ENCODE results near the gene TEX38. TPM values are rescaled to one million over a fixed set of nuclear protein-coding genes. Genes with fewer than 3 reads are reported as not detected.

Gene TEX38
- total and polyA plus RNA-seq, 2 donors (not counting 1 experiment from before 2014, with no cell fraction given): not detected

DNA sequence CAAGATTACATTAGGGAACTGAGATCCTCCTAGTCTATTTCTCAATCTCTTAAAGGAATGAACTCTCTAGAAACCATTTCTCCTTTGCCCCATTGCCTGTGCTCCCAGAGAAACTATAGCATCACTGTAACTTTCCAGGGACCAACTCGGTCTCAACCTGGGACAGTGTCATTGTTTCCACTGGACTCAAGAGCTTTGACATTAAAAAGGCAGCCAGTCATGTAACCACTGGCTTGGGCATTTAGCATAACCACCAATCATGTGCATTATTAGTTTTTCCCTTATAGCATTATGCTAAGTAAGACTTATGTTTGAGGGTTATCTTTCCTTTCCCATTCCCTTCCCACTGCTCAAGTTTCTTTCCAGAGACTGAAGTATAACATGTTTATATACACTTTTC is 18.2 kb downstream of the TEX38 start:
- ChIA-PET POLR2A (no interaction called here), CTCF (no interaction called here)
- H3K9me3 ChIP-seq (ENCODE audit: control extremely low read depth in 1 of 3, control insufficient read depth in 2 of 3, insufficient read depth in 1 of 3, low read length in 2 of 3): no peaks in the 10 kb centered on the region
- H3K27me3 Mint-ChIP-seq: no peaks in the 10 kb centered on the region
- H3K27ac ChIP-seq (ENCODE audit: low read length in 2 of 2): no peak overlapping the region
- peaks cover 19% of the 10 kb centered on the region for H4K20me1 ChIP-seq (ENCODE audit: control insufficient read depth, insufficient read depth, low read length, poor library complexity, severe bottlenecking)
- peaks cover 4 to 87% of the 10 kb centered on the region in 2 experiments for H3K36me3 ChIP-seq (replicated peaks in 1 of 2; ENCODE audit: control extremely low read depth in 1 of 2, control insufficient read depth in 1 of 2, extremely low read depth in 1 of 2, insufficient read depth in 2 of 2, low read length in 1 of 2)
- ATAC-seq (ENCODE audit: low read depth): no peak
- H3K4me3 Mint-ChIP-seq: no peak overlapping the region
- no peak overlapping the region for H2AFZ ChIP-seq (ENCODE audit: insufficient read depth, low read depth, low read length, poor library complexity, severe bottlenecking)
- no peak overlapping the region for H3K9ac ChIP-seq (ENCODE audit: low read length)
- H3K4me1 ChIP-seq (ENCODE audit: control insufficient read depth in 2 of 2, insufficient read depth in 2 of 2, low read length in 2 of 2): no peaks in the 10 kb centered on the region
- no peaks in the 10 kb centered on the region for H3K27me3 ChIP-seq (replicated peaks in 1 of 4; ENCODE audit: control extremely low read depth in 1 of 4, control insufficient read depth in 3 of 4, insufficient read depth in 4 of 4, low read length in 3 of 4)
- no peak overlapping the region for H3K4me2 ChIP-seq (replicated peaks; ENCODE audit: low read depth, low read length, poor library complexity, severe bottlenecking)
- H3K4me1 Mint-ChIP-seq: no peaks in the 10 kb centered on the region
- no peaks in the 10 kb centered on the region for H3K9me3 Mint-ChIP-seq (ENCODE audit: insufficient read depth)
- H3K4me3 ChIP-seq (ENCODE audit: control extremely low read depth in 1 of 5, extremely low read depth in 1 of 5, insufficient read depth in 1 of 5, low read depth in 2 of 5, low read length in 4 of 5): no peak overlapping the region
- no peak overlapping the region for H3K27ac Mint-ChIP-seq
- WGBS (ENCODE audit: insufficient coverage): 75% methylated on average over 1 of the region's 1 CpG
- TF ChIP-seq EZH2 (IDR thresholded peaks at IDR 0.05; ENCODE audit: borderline replicate concordance, insufficient read depth, low read depth, low read length, poor library complexity, severe bottlenecking): no peak
- TF ChIP-seq, protein P1, sequence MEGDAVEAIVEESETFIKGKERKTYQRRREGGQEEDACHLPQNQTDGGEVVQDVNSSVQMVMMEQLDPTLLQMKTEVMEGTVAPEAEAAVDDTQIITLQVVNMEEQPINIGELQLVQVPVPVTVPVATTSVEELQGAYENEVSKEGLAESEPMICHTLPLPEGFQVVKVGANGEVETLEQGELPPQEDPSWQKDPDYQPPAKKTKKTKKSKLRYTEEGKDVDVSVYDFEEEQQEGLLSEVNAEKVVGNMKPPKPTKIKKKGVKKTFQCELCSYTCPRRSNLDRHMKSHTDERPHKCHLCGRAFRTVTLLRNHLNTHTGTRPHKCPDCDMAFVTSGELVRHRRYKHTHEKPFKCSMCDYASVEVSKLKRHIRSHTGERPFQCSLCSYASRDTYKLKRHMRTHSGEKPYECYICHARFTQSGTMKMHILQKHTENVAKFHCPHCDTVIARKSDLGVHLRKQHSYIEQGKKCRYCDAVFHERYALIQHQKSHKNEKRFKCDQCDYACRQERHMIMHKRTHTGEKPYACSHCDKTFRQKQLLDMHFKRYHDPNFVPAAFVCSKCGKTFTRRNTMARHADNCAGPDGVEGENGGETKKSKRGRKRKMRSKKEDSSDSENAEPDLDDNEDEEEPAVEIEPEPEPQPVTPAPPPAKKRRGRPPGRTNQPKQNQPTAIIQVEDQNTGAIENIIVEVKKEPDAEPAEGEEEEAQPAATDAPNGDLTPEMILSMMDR (IDR thresholded peaks at IDR 0.05): no peak
- H3K79me2 ChIP-seq (ENCODE audit: control insufficient read depth, insufficient read depth, low read length): peaks cover 3% of the 10 kb centered on the region
- intact Hi-C loops (cut with micrococcal nuclease): no loop called here
- no peak for DNase-seq

DNA sequence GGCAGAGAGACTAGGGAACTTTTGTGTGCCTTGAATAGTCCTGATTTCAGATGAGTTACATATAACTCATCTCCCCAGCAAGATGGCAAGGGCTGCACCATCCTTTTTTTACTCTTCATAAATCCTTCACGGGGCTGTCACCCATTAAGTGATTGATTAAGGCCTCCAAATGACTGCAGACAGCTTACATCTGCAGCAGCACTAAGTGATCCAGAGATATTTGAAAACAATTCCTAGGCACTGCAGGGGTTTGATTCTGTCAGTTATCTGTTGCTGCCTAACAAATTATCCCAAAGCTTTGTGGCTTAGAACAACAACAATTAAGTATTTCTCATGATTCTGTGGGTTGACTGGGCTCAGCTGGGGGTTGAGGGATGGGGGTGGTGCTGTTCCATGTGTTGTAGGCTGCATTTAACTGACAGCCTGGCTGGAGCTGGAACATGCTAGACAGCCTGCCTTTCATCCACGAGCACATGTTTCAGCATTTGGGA is 19.3 kb downstream of the TEX38 start:
- H3K4me3 Mint-ChIP-seq: no peak overlapping the region
- Histone ChIP-seq H3K4me1 (ENCODE audit: control insufficient read depth in 2 of 2, insufficient read depth in 2 of 2, low read length in 2 of 2) (no peaks in the 10 kb centered on the region), H3K9me3 (ENCODE audit: control extremely low read depth in 1 of 3, control insufficient read depth in 2 of 3, insufficient read depth in 1 of 3, low read length in 2 of 3) (peaks cover 0 to 1% (median 0%) of the 10 kb centered on the region in 3 donors), H3K79me2 (ENCODE audit: control insufficient read depth, insufficient read depth, low read length) (peaks cover 3% of the 10 kb centered on the region), H3K27ac (ENCODE audit: low read length in 2 of 2) (no peak overlapping the region), H4K20me1 (ENCODE audit: control insufficient read depth, insufficient read depth, low read length, poor library complexity, severe bottlenecking) (peaks cover 19% of the 10 kb centered on the region), H3K4me3 (ENCODE audit: control extremely low read depth in 1 of 5, extremely low read depth in 1 of 5, insufficient read depth in 1 of 5, low read depth in 2 of 5, low read length in 4 of 5) (no peak overlapping the region), H3K9ac (ENCODE audit: low read length) (no peak overlapping the region), H3K36me3 (replicated peaks in 1 of 2; ENCODE audit: control extremely low read depth in 1 of 2, control insufficient read depth in 1 of 2, extremely low read depth in 1 of 2, insufficient read depth in 2 of 2, low read length in 1 of 2) (peaks cover 7 to 86% of the 10 kb centered on the region in 2 experiments), H2AFZ (ENCODE audit: insufficient read depth, low read depth, low read length, poor library complexity, severe bottlenecking) (no peak overlapping the region), H3K4me2 (replicated peaks; ENCODE audit: low read depth, low read length, poor library complexity, severe bottlenecking) (no peak overlapping the region), H3K27me3 (replicated peaks in 1 of 4; ENCODE audit: control extremely low read depth in 1 of 4, control insufficient read depth in 3 of 4, insufficient read depth in 4 of 4, low read length in 3 of 4) (no peaks in the 10 kb centered on the region)
- H3K27ac Mint-ChIP-seq: no peak overlapping the region
- TF ChIP-seq EZH2 (IDR thresholded peaks at IDR 0.05; ENCODE audit: borderline replicate concordance, insufficient read depth, low read depth, low read length, poor library complexity, severe bottlenecking): no peak
- TF ChIP-seq, protein P1 (IDR thresholded peaks at IDR 0.05): no peak
- H3K9me3 Mint-ChIP-seq (ENCODE audit: insufficient read depth): no peaks in the 10 kb centered on the region
- ChIA-PET CTCF (no interaction called here), POLR2A (no interaction called here)
- no peak for ATAC-seq (ENCODE audit: low read depth)
- WGBS (ENCODE audit: insufficient coverage): 100% methylated on average over 1 of the region's 2 CpGs
- H3K4me1 Mint-ChIP-seq: no peaks in the 10 kb centered on the region
- no peak for DNase-seq
- H3K27me3 Mint-ChIP-seq: no peaks in the 10 kb centered on the region
- intact Hi-C loops (cut with micrococcal nuclease): no loop called here

Measured in B cell (primary cell).